NT2/D1 (cell line): Measurements from ENCODE around the gene HNRNPK.

Experiments used
- DNase-seq: peaks from one replicate; pipeline ENCODE4 v3.0.0-alpha.2; 2011; ENCODE audit warnings: low read depth, low spot score
- H3K27me3 ChIP-seq: 2 replicates; pipeline ENCODE4 v1.6.0; 2011; ENCODE audit warnings: mild to moderate bottlenecking; ENCODE audit not compliant: insufficient read length, insufficient read depth
- H3K36me3 ChIP-seq: 2 replicates; pipeline ENCODE4 v1.6.1; 2011; ENCODE audit warnings: mild to moderate bottlenecking, low read length, mixed read lengths; ENCODE audit not compliant: insufficient read depth, insufficient read length
- H3K4me1 ChIP-seq: 2 replicates; pipeline ENCODE4 v1.5.1; 2011; ENCODE audit not compliant: insufficient read depth, insufficient read length
- H3K4me3 ChIP-seq: 2 replicates; pipeline ENCODE4 v1.5.1; 2011; ENCODE audit warnings: low read depth; ENCODE audit not compliant: insufficient read length
- H3K9ac ChIP-seq: 2 replicates; pipeline ENCODE4 v1.6.0; 2011; ENCODE audit warnings: low read depth; ENCODE audit not compliant: insufficient read length
- H3K9me3 ChIP-seq: 2 replicates; pipeline ENCODE4 v1.5.1; 2011; ENCODE audit warnings: mild to moderate bottlenecking, low read length; ENCODE audit not compliant: insufficient read depth
- SUZ12 ChIP-seq: IDR thresholded peaks from 2 replicates; pipeline ENCODE4 v1.6.1; 2011; ENCODE audit not compliant: insufficient read length, insufficient read depth; ENCODE audit errors: extremely low read depth
- YY1 ChIP-seq: IDR thresholded peaks from 2 replicates; pipeline ENCODE4 v1.6.1; 2011; ENCODE audit not compliant: insufficient read length, insufficient read depth
- ZNF274 ChIP-seq: IDR thresholded peaks from 2 replicates; pipeline ENCODE4 v1.6.1; 2011; ENCODE audit warnings: mild to moderate bottlenecking, low read depth, low read length

Gene HNRNPK

DNA sequence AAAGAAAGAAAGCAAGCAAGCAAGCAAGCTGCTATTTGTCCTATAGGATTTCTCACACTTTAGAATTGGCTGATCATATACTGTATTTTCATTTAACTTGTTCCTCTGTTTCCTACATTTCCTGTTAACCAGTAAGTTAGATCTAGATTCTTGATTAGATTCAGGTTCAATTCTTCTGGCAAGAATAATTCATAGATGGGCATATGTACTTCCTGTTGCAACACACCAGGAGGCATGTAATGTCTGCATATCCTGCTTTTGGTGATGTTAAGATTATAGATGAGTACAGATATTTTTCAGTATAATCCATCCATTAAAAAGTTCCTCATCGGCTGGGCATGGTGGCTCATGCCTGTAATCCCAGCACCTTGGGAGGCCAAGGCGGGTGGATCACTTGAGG is 48.0 kb downstream of the HNRNPK start:
- H3K9ac ChIP-seq: no peak overlapping the region
- H3K36me3 ChIP-seq: no peaks in the 10 kb centered on the region
- TF ChIP-seq SUZ12 (no peak), ZNF274 (no peak), YY1 (no peak)
- no peaks in the 10 kb centered on the region for H3K4me1 ChIP-seq
- no peak overlapping the region for H3K4me3 ChIP-seq
- H3K9me3 ChIP-seq: no peaks in the 10 kb centered on the region
- no peaks in the 10 kb centered on the region for H3K27me3 ChIP-seq
- no peak for DNase-seq

- DNase-seq: no peak
- no peak overlapping the region for H3K4me3 ChIP-seq
- H3K36me3 ChIP-seq: no peaks in the 10 kb centered on the region
- no peaks in the 10 kb centered on the region for H3K9me3 ChIP-seq
- TF ChIP-seq ZNF274: no peak
- TF ChIP-seq YY1: no peak
- no peak for TF ChIP-seq SUZ12
- no peak overlapping the region for H3K9ac ChIP-seq
- H3K4me1 ChIP-seq: no peaks in the 10 kb centered on the region
- no peaks in the 10 kb centered on the region for H3K27me3 ChIP-seq
Measured at GRCh38 chr9:83930881-83931280, 49.1 kb downstream of the HNRNPK start.

DNA sequence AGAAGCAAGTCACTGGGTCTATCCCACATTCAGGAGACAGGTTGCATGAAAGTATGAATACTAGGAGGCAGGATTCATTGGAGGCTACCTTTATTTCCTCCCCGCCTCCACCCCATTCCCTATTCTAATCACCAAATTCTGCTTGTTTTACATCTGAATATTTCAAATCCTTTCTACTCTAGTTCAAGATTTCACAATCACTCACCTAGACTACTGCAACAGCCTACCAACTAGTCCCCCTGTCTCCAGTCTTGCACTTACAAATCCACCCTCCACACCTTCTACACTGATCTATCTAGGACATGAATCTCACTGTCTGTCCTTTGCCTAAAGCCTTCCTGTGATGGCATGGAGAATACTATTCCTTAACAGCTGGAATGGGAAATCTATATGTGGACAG is 52.4 kb downstream of the HNRNPK start:
- Histone ChIP-seq H3K36me3 (no peaks in the 10 kb centered on the region), H3K9me3 (no peaks in the 10 kb centered on the region), H3K4me3 (no peak overlapping the region), H3K9ac (no peak overlapping the region), H3K4me1 (no peaks in the 10 kb centered on the region), H3K27me3 (no peaks in the 10 kb centered on the region)
- no peak for TF ChIP-seq YY1
- no peak for TF ChIP-seq SUZ12
- TF ChIP-seq ZNF274: no peak
- DNase-seq: no peak

DNA sequence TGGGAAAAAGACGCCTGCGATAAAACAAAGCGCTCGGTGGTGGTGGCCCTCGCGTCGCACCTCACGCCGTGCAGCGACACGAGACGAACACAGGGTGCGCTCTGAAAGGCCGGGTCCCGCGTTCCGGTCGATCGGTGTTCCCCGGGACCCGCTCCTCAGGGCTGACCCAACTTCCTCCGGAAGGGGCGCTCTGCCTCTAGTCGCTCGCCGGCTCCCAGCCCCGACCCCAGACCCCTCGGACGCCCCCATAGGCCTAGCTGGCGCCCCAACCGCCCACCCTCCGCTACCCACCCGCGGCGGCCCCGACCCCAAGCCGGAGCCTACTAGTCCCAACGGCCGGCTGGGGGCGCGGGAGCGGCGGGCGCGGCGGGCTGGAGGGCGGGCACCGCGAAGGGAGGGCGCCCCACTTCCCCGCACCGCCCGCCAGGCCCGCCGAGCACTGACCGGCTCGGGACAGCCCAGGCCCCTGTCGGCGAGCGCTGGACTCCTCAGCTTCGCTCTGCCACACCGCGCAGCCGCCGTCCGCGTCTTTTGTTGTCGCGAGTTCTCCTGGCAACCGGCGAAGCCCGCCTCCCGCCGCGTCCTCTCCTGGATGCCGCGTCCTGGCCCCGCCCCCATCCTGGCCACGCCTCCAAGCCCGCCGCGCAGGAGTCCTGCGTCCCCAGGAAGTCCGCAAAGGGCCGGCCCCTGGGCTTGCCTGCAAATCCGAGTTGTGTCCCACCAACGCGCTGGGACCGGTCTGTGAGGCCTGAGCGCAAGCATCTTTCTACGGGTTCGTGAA is 58.9 kb downstream of the HNRNPK start, which contains the start of gene KIF27:
Gene KIF27 (minus strand): TSS at position 506 of the 781 bp plus-strand sequence. CDS start 5,841 bp downstream, outside the sequence.
- Histone ChIP-seq H3K36me3 (peaks cover 3% of the 10 kb centered on the region), H3K4me3 (peak within 1 kb of the TSS; percentile 55), H3K9me3 (no peaks in the 10 kb centered on the region), H3K9ac (peak within 1 kb of the TSS; percentile 70), H3K27me3 (no peaks in the 10 kb centered on the region), H3K4me1 (no peaks in the 10 kb centered on the region)
- peak; percentile 97 for DNase-seq
- no peak for TF ChIP-seq ZNF274
- TF ChIP-seq YY1: no peak
- TF ChIP-seq SUZ12: no peak

GRCh38 chr9:83920469-83920926 is 59.5 kb downstream of the HNRNPK start:
- Histone ChIP-seq H3K36me3 (peaks cover 3% of the 10 kb centered on the region), H3K9me3 (no peaks in the 10 kb centered on the region), H3K9ac (peak overlapping the region; percentile 70), H3K4me1 (no peaks in the 10 kb centered on the region), H3K27me3 (no peaks in the 10 kb centered on the region), H3K4me3 (peak overlapping the region; percentile 55)
- peak; percentile 62 for DNase-seq
- TF ChIP-seq SUZ12 (no peak), ZNF274 (no peak), YY1 (no peak)

DNA sequence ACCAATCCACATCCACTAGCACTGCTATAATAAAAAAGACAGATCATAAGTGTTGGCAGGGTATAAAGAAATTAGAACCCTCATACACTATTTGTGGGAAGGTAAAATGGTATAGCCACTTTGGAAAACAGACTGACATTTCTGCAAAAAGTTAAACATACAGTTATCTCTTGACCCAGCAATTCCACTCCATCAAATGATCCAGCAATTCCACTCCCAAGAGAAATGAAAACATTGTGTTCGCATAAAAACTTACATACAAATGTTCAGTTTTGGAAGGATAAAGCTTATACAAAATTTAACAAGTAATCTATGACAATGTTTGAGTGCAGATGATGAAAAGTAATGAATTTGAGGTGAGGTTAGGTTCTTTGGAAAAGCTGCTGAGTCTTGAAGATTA is 60.9 kb downstream of the HNRNPK start:
- H3K36me3 ChIP-seq: peaks cover 3% of the 10 kb centered on the region
- no peaks in the 10 kb centered on the region for H3K27me3 ChIP-seq
- DNase-seq: no peak
- H3K9ac ChIP-seq: no peak overlapping the region
- no peaks in the 10 kb centered on the region for H3K4me1 ChIP-seq
- H3K4me3 ChIP-seq: no peak overlapping the region
- H3K9me3 ChIP-seq: no peaks in the 10 kb centered on the region
- TF ChIP-seq YY1 (no peak), ZNF274 (no peak), SUZ12 (no peak)
